ENCODE measurements around the gene ZNF37A. TPM values are rescaled to one million over a fixed set of nuclear protein-coding genes. Genes with fewer than 3 reads are reported as not detected.

Gene ZNF37A
- total RNA-seq, 4 donors from 2014 or later: 4.3 to 13.4 (median 8.7) TPM

Other genes with a start within 250 kb of the ZNF37A start
- gene ZNF248, start 236.7 kb upstream of the ZNF37A start, total RNA-seq: 10 to 100 TPM in 1 of 4 donors, 1 to 10 TPM in 3; 2.1 to 17.3 (median 7.8) TPM
- 10 to 100 TPM; 18.8 to 35.0 (median 23.4) TPM for gene ZNF25, start 117.7 kb upstream of the ZNF37A start, total RNA-seq
- gene ZNF33A, start 83.7 kb upstream of the ZNF37A start, total RNA-seq: 10 to 100 TPM; 14.3 to 31.1 (median 16.8) TPM